HG02884 (cell line): ENCODE data around the gene RFPL4A.
"Not testable (repeated sequence)": the region's sequence is repeated elsewhere in the genome, so short reads cannot be mapped to it uniquely, and the experiment has no call there.

Experiments used
- ATAC-seq: cut with Tn5 transposase; IDR thresholded peaks from one replicate; pipeline ENCODE4 v1.9.1; 2021; ENCODE audit warnings: mild to moderate bottlenecking, moderate library complexity; ENCODE audit not compliant: unreplicated experiment

The RFPL4A gene

GRCh38 chr19:55758797-55759196, at the start of gene RFPL4A:
Gene RFPL4A (plus strand): TSS chr19:55759097. CDS start chr19:55761801, 2,704 bp downstream.
- ATAC-seq, result not testable (repeated sequence)

GRCh38 chr19:55711719-55712118, 47.2 kb upstream of the RFPL4A start:
- no peak for ATAC-seq

- ATAC-seq, result no peak
Measured at GRCh38 chr19:55712804-55713631, 45.9 kb upstream of the RFPL4A start.

GRCh38 chr19:55716531-55716930, 42.4 kb upstream of the RFPL4A start:
- no peak for ATAC-seq

- no peak for ATAC-seq
Measured at GRCh38 chr19:55717251-55717650, 41.6 kb upstream of the RFPL4A start.

GRCh38 chr19:55717879-55718711, 40.8 kb upstream of the RFPL4A start:
- not testable (repeated sequence) for ATAC-seq

- ATAC-seq, result no peak
Measured at GRCh38 chr19:55720214-55720746, 38.6 kb upstream of the RFPL4A start.

- no peak for ATAC-seq
Measured at GRCh38 chr19:55720801-55721200, 38.1 kb upstream of the RFPL4A start.

- no peak for ATAC-seq
Measured at GRCh38 chr19:55723491-55723890, 35.4 kb upstream of the RFPL4A start.

GRCh38 chr19:55730378-55730777, 28.5 kb upstream of the RFPL4A start:
- not testable (repeated sequence) for ATAC-seq

- no peak for ATAC-seq
Measured at GRCh38 chr19:55738302-55738701, 20.6 kb upstream of the RFPL4A start, which contains the start of gene NLRP9. Gene NLRP9 (minus strand): TSS chr19:55738402. CDS start chr19:55738374, 28 bp downstream.

GRCh38 chr19:55750715-55751114, 8.2 kb upstream of the RFPL4A start:
- no peak for ATAC-seq

GRCh38 chr19:55753401-55753800, 5.5 kb upstream of the RFPL4A start:
- no peak for ATAC-seq

GRCh38 chr19:55756808-55757207, 2.1 kb upstream of the RFPL4A start:
- ATAC-seq, result not testable (repeated sequence)

GRCh38 chr19:55766466-55766865, 7.6 kb downstream of the RFPL4A start:
- no peak for ATAC-seq

GRCh38 chr19:55768818-55769217, 9.9 kb downstream of the RFPL4A start, which contains the start of gene RFPL4AL1:
Gene RFPL4AL1 (plus strand): TSS chr19:55769118. CDS start chr19:55771805, 2,687 bp downstream.
- ATAC-seq, result not testable (repeated sequence)

GRCh38 chr19:55769632-55770031, 10.7 kb downstream of the RFPL4A start:
- not testable (repeated sequence) for ATAC-seq

- no peak for ATAC-seq
Measured at GRCh38 chr19:55777528-55777927, 18.6 kb downstream of the RFPL4A start.

- ATAC-seq, result no peak
Measured at GRCh38 chr19:55778331-55778730, 19.4 kb downstream of the RFPL4A start.

GRCh38 chr19:55781112-55781511, 22.2 kb downstream of the RFPL4A start:
- ATAC-seq, result no peak

GRCh38 chr19:55795021-55795420, 36.1 kb downstream of the RFPL4A start:
- ATAC-seq, result no peak
